GM10248 (cell line): ENCODE measurements around the gene MAPK14.

Source experiments
- CTCF ChIA-PET: fragments of 300-600 bp; sonication (Branson Sonifier 250); formaldehyde crosslinking; extraction: SDS; loops from one replicate; lab custom pipeline; 2021; ENCODE audit warnings: antibody characterized with exemption; lab: Yijun Ruan, JAX
- POLR2A ChIA-PET: fragments of 350-650 bp; sonication (Branson Sonifier 250); formaldehyde crosslinking; extraction: SDS; loops from one replicate; lab custom pipeline; 2020; ENCODE audit warnings: antibody characterized with exemption; lab: Yijun Ruan, JAX
- DNase-seq: peaks from one replicate; pipeline ENCODE4 v3.0.0; 2012; ENCODE audit errors: extremely low spot score
- CTCF ChIP-seq: IDR thresholded peaks from 2 replicates; pipeline ENCODE4 v1.5.1; 2012; ENCODE audit warnings: mild to moderate bottlenecking, low read depth; ENCODE audit errors: extremely low read depth, missing control alignments, control extremely low read depth

MAPK14 gene

GRCh38 chr6:36110863-36111262 is 83.3 kb downstream of the MAPK14 start:
- POLR2A ChIA-PET = no interaction called here
- TF ChIP-seq CTCF = no peak
- no peak for DNase-seq
- CTCF ChIA-PET = interaction anchor here (3.5 kb wide), 2 partner anchors 12 to 16 kb away, joined by 20 to 30 read pairs; no protein-coding TSS in a partner anchor

GRCh38 chr6:36111526-36111925 is 83.9 kb downstream of the MAPK14 start:
- ChIA-PET POLR2A (no interaction called here), CTCF (interaction anchor here (3.5 kb wide), 2 partner anchors 11 to 17 kb away, joined by 20 to 30 read pairs; no protein-coding TSS in a partner anchor)
- DNase-seq = no peak
- TF ChIP-seq CTCF = no peak

- ChIA-PET CTCF (interaction anchor here (3.5 kb wide), 2 partner anchors 10 to 18 kb away, joined by 20 to 30 read pairs; no protein-coding TSS in a partner anchor), POLR2A (no interaction called here)
- no peak for TF ChIP-seq CTCF
- DNase-seq = no peak
These were observed 85.4 kb downstream of the MAPK14 start for GRCh38 chr6:36113049-36113448.

- TF ChIP-seq CTCF = no peak
- CTCF ChIA-PET = interaction anchor here (0.7 to 3.5 kb wide), 2 partner anchors 9 to 109 kb away, joined by 3 to 20 read pairs; no protein-coding TSS in a partner anchor
- DNase-seq = no peak
- POLR2A ChIA-PET = no interaction called here
These were observed 86.1 kb downstream of the MAPK14 start for GRCh38 chr6:36113703-36114102.

- DNase-seq = no peak
- CTCF ChIA-PET = interaction anchor here (2.5 kb wide), 1 partner anchor 20 kb away, joined by 9 read pairs; no protein-coding TSS in a partner anchor
- no peak for TF ChIP-seq CTCF
- POLR2A ChIA-PET = no interaction called here
These were observed 87.3 kb downstream of the MAPK14 start for GRCh38 chr6:36114798-36115408.

GRCh38 chr6:36115412-36115811 is 87.8 kb downstream of the MAPK14 start:
- POLR2A ChIA-PET = no interaction called here
- no peak for TF ChIP-seq CTCF
- DNase-seq = no peak
- CTCF ChIA-PET = interaction anchor here (2.5 kb wide), 1 partner anchor 20 kb away, joined by 9 read pairs; no protein-coding TSS in a partner anchor
